Measurements from ENCODE around the gene BANF2.

The BANF2 gene

DNA sequence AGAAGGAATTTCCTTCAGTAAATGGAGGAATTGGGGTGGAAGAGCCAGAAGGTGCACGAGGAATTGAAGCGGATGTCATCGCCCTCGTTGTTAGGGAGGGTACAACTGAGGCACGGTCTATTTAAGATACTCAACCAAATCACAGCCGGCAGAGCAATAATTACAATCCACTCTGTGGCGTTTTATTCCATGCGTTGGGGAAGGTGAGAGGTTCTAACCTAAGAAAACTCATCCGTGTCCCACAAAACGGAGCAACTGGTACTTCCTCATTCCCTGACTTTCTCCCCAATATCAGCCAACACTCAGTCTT lies 16.9 kb upstream of the BANF2 start:
- H3K4me3 ChIP-seq, result peak overlapping the region; percentile 92
- H3K9me3 ChIP-seq (ENCODE audit: low read depth, low read length), result no peaks in the 10 kb centered on the region
- DNase-seq (ENCODE audit: low read depth, low spot score), result no peak
- H3K36me3 ChIP-seq (ENCODE audit: insufficient read depth, low read length), result no peaks in the 10 kb centered on the region
- no peak overlapping the region for H3K27ac ChIP-seq
- peak overlapping the region; percentile 79 for H3K9ac ChIP-seq (ENCODE audit: insufficient read length)
- TF ChIP-seq FOXP2 (optimal IDR thresholded peaks at IDR 0.05; ENCODE audit: control extremely low read depth, extremely low read length, insufficient read depth), result no peak
- TF ChIP-seq EZH2 (IDR thresholded peaks at IDR 0.05), result no peak
- no peak for TF ChIP-seq POLR2AphosphoS5 (IDR thresholded peaks at IDR 0.05; ENCODE audit: borderline replicate concordance, low read depth, low read length)

DNA sequence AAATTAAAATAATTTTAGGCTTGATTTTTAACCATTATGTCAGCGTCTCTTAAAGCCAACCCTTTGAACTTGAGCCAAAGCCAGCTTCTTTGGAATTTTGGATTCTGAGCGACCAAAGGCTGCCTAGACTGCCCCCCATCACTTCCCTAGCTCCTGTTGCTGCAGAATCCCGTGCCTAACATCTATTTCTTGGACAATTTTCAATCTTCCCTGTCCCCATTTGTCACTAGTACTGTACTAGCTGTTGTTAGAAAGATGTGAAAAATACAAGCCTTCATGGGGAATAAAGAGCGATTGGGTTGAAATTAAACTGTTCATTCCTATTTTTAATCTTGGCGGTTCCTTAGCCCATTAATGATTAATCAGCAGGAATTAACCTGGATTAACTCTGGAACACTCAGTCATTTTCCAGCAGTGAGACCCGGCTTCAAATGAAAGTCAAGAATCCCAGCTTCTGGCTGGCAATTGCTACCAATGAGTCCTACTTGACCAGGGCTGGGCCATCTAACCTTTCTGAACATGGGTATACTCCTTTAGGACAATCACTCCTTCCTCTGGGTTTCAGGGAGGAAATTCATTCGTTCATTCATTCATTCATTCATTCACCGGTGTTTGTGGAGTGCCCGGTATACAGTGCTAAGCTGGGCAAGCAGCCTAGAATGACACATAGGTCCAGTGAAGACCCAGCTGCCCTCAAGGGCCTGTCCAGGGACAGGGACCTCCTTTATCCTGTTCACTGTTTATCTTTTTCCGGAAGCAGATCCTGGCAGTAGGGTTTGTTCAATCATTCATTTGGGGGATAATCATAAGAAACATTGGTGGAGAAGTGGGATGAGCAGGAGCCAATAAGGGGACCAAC lies 16.3 kb upstream of the BANF2 start:
- H3K4me3 ChIP-seq, result no peak overlapping the region

DNA sequence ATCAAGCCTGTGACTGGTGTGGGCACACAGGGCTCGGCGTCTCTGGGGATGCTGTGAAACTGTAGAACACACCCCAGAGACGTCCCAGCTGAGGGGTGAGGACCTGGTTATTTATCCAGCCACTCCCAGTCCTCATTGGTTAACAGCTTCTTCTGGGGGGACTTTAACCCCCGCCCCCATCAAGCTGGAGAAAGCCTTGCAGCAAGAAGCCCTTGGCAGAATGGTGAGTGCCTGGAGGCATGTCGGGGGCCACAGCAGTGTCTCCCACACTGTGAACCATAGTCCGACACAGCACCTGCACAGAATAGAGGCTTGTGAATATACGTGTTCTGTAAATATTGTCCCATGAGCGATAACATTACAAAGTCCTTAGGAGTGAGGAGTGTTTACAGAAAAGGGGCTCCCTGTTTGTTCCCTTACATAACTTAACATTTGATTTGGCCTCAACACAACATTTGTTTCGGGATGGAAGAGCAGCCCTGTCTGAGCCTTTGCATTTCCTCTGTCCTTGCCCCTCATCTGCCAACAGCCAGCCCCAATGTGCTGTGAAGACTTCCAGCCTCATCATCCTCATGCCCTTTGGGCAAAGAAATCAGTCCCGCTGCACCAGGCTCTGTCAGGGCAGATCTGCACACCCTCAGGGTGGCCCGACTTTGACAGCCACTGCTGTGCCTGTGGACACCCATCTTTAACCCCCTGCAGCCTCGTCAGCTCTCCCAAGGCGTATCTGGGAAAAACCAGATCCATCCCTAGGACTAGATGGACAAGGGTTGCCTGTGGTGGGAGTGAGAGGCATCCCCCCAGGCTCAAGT lies 15.5 kb upstream of the BANF2 start:
- Histone ChIP-seq H3K9ac (ENCODE audit: insufficient read length) (no peak overlapping the region), H3K36me3 (ENCODE audit: insufficient read depth, low read length) (no peaks in the 10 kb centered on the region), H3K4me3 (no peak overlapping the region), H3K27ac (no peak overlapping the region), H3K9me3 (ENCODE audit: low read depth, low read length) (no peaks in the 10 kb centered on the region)
- no peak for DNase-seq (ENCODE audit: low read depth, low spot score)
- no peak for TF ChIP-seq POLR2AphosphoS5 (IDR thresholded peaks at IDR 0.05; ENCODE audit: borderline replicate concordance, low read depth, low read length)
- TF ChIP-seq FOXP2 (optimal IDR thresholded peaks at IDR 0.05; ENCODE audit: control extremely low read depth, extremely low read length, insufficient read depth), result no peak
- TF ChIP-seq EZH2 (IDR thresholded peaks at IDR 0.05), result no peak

More for the DNA sequence above, 16.3 kb upstream of the BANF2 start:
- Histone ChIP-seq H3K9ac (ENCODE audit: insufficient read length) (no peak overlapping the region), H3K9me3 (ENCODE audit: low read depth, low read length) (no peaks in the 10 kb centered on the region), H3K36me3 (ENCODE audit: insufficient read depth, low read length) (no peaks in the 10 kb centered on the region), H3K27ac (no peak overlapping the region)
- TF ChIP-seq FOXP2 (optimal IDR thresholded peaks at IDR 0.05; ENCODE audit: control extremely low read depth, extremely low read length, insufficient read depth) (no peak), EZH2 (IDR thresholded peaks at IDR 0.05) (no peak), POLR2AphosphoS5 (IDR thresholded peaks at IDR 0.05; ENCODE audit: borderline replicate concordance, low read depth, low read length) (no peak)
- no peak for DNase-seq (ENCODE audit: low read depth, low spot score)

- Histone ChIP-seq H3K4me3 (no peak overlapping the region), H3K9ac (ENCODE audit: insufficient read length) (no peak overlapping the region), H3K27ac (no peak overlapping the region), H3K9me3 (ENCODE audit: low read depth, low read length) (0 out of 2 replicates have a peak, but pooled peaks cover 2% of the 10 kb centered on the region), H3K36me3 (ENCODE audit: insufficient read depth, low read length) (no peaks in the 10 kb centered on the region)
- DNase-seq (ENCODE audit: low read depth, low spot score), result no peak
- TF ChIP-seq EZH2 (IDR thresholded peaks at IDR 0.05), result no peak
- no peak for TF ChIP-seq FOXP2 (optimal IDR thresholded peaks at IDR 0.05; ENCODE audit: control extremely low read depth, extremely low read length, insufficient read depth)
- TF ChIP-seq POLR2AphosphoS5 (IDR thresholded peaks at IDR 0.05; ENCODE audit: borderline replicate concordance, low read depth, low read length), result no peak
These were observed 14.6 kb upstream of the BANF2 start for GRCh38 chr20:17685168-17685567.

DNA sequence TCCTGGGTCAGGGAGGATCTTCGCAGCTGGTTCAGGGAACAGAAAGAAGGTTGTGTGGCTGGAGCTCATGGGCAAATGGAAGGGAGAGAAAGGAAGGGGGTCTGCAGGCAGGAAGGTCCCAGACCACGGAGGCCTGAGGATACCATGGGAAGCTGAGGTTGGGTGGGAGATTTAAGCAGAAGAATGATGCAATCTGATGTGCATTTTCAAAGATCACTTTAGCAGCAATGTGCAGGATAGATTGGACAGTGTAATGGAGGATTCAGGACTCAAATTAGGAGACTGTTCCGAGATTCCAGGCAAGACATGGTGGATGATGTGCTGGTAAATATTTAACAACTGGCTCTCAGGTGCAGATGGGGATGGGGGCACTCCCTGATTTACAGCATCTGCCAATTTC lies 12.0 kb upstream of the BANF2 start:
- no peak overlapping the region for H3K9ac ChIP-seq (ENCODE audit: insufficient read length)
- no peak overlapping the region for H3K27ac ChIP-seq
- 0 out of 2 replicates have a peak, but pooled peaks cover 7% of the 10 kb centered on the region for H3K9me3 ChIP-seq (ENCODE audit: low read depth, low read length)
- no peak overlapping the region for H3K4me3 ChIP-seq
- TF ChIP-seq POLR2AphosphoS5 (IDR thresholded peaks at IDR 0.05; ENCODE audit: borderline replicate concordance, low read depth, low read length), result no peak
- TF ChIP-seq EZH2 (IDR thresholded peaks at IDR 0.05), result no peak
- no peak for DNase-seq (ENCODE audit: low read depth, low spot score)
- H3K36me3 ChIP-seq (ENCODE audit: insufficient read depth, low read length), result no peaks in the 10 kb centered on the region

DNA sequence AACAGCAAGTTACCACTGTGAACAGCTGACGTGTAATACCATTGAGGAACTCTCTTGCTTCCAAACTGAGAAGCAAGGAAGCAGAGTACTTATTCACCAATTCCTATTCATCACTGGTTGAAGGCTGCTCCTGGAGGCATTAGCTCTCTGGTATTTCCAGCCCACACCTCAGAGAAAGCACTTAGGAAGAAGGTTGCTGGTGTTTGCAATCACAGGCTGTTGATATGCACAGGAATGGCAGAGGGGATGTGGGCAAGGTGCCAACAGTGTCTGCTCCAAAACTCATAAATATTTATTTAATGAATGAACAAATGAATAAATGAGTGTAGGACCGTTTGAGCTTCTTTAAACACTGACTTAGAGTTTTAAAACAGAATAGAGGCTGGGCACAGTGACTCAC lies 10.8 kb upstream of the BANF2 start:
- Histone ChIP-seq H3K9me3 (ENCODE audit: low read depth, low read length) (0 out of 2 replicates have a peak, but pooled peaks cover 7% of the 10 kb centered on the region), H3K36me3 (ENCODE audit: insufficient read depth, low read length) (no peaks in the 10 kb centered on the region), H3K9ac (ENCODE audit: insufficient read length) (no peak overlapping the region), H3K4me3 (peak overlapping the region; percentile 31), H3K27ac (peak overlapping the region; percentile 16; the same call in 1 of the 2 replicates)
- TF ChIP-seq FOXP2 (optimal IDR thresholded peaks at IDR 0.05; ENCODE audit: control extremely low read depth, extremely low read length, insufficient read depth) (peak; percentile 25), EZH2 (IDR thresholded peaks at IDR 0.05) (no peak)
- peak; percentile 69 for DNase-seq (ENCODE audit: low read depth, low spot score)

DNA sequence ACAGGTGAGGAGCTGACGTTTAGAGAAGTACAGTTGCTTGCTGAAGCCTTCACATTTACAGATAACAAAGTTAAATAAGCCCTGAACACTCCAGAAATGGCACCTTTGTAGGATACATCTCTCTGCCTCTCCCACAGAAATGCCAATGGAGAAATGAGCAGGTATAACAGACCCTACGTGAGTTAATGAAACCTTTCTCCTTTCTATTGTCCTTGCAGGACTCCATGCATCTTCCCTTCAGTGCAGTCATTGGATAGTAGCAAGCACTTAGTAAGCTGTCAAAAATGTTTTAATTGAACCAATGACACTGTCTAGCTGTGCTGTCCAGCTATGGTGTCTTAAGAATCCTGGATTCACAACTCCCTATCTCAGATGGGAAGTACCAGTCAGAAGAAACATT lies 9.6 kb upstream of the BANF2 start:
- Histone ChIP-seq H3K4me3 (no peak overlapping the region), H3K27ac (no peak overlapping the region), H3K36me3 (ENCODE audit: insufficient read depth, low read length) (no peaks in the 10 kb centered on the region), H3K9me3 (ENCODE audit: low read depth, low read length) (0 out of 2 replicates have a peak, but pooled peaks cover 7% of the 10 kb centered on the region), H3K9ac (ENCODE audit: insufficient read length) (no peak overlapping the region)
- DNase-seq (ENCODE audit: low read depth, low spot score), result no peak
- TF ChIP-seq EZH2 (IDR thresholded peaks at IDR 0.05) (no peak), FOXP2 (optimal IDR thresholded peaks at IDR 0.05; ENCODE audit: control extremely low read depth, extremely low read length, insufficient read depth) (no peak), POLR2AphosphoS5 (IDR thresholded peaks at IDR 0.05; ENCODE audit: borderline replicate concordance, low read depth, low read length) (no peak)

DNA sequence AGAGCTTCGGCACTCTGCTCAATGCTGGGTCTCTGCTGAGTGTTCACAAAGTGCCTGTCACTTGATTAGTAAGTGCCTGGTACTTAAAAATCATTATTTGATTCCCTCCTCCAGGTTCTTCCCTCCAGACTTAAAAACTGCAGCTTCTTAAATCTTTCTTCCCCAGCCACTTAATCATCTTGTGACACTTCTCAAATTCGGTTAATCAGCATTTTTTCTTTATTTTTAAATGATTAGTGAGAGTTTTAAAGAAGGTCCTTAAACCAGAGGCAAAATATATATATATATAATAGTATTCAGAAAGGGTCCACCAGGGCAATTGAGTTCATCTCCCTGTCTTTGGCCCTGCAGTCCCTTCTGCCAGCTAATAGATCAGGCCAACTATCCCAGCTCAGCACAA lies 8.0 kb upstream of the BANF2 start:
- TF ChIP-seq FOXP2 (optimal IDR thresholded peaks at IDR 0.05; ENCODE audit: control extremely low read depth, extremely low read length, insufficient read depth) (no peak), EZH2 (IDR thresholded peaks at IDR 0.05) (no peak), POLR2AphosphoS5 (IDR thresholded peaks at IDR 0.05; ENCODE audit: borderline replicate concordance, low read depth, low read length) (no peak)
- H3K36me3 ChIP-seq (ENCODE audit: insufficient read depth, low read length), result no peaks in the 10 kb centered on the region
- H3K9me3 ChIP-seq (ENCODE audit: low read depth, low read length), result 0 out of 2 replicates have a peak, but pooled peaks cover 7% of the 10 kb centered on the region
- no peak overlapping the region for H3K27ac ChIP-seq
- no peak for DNase-seq (ENCODE audit: low read depth, low spot score)
- H3K4me3 ChIP-seq, result no peak overlapping the region
- H3K9ac ChIP-seq (ENCODE audit: insufficient read length), result no peak overlapping the region
